Activated T-cell treated with anti-CD3 and anti-CD28 coated beads, Interleukin-2, amount 50 U/mL, for 4 hours (primary cell): Measurements from ENCODE around the gene N4BP2. TPM values are rescaled to one million over a fixed set of nuclear protein-coding genes. Genes with fewer than 3 reads are reported as not detected.

Source experiments
- ATAC-seq, 2 donors: fragments of 200-7000 bp; cut with Tn5 transposase; one replicate each; pipeline ENCODE4 v1.10.0; 2021
- DNase-seq: peaks from one replicate; pipeline ENCODE4 v3.0.0-alpha.2; 2020
- H3K27me3 Mint-ChIP-seq: one replicate; pipeline ENCODE4 v1.8.0; 2021; ENCODE audit warnings: low read depth, mixed read lengths
- H3K36me3 Mint-ChIP-seq: one replicate; pipeline ENCODE4 v1.8.0; 2022; ENCODE audit warnings: mixed read lengths; ENCODE audit not compliant: insufficient read depth
- H3K4me1 Mint-ChIP-seq: one replicate; pipeline ENCODE4 v1.8.0; 2021; ENCODE audit warnings: low read depth, mixed read lengths
- H3K4me3 Mint-ChIP-seq: one replicate; pipeline ENCODE4 v1.8.0; 2021; ENCODE audit warnings: mild to moderate bottlenecking, moderate library complexity, mixed read lengths
- H3K9me3 Mint-ChIP-seq: one replicate; pipeline ENCODE4 v1.8.0; 2021; ENCODE audit warnings: mixed read lengths
- total RNA-seq, 3 donors: library from RNA; stranded (reverse); gene quantifications; one replicate each; pipeline ENCODE4 v1.2.1, GENCODE V29; 2021

N4BP2 gene
- total RNA-seq, 3 donors from 2014 or later: 10.3 to 15.9 (median 11.9) TPM

GRCh38 chr4:40196272-40196671 is 139.6 kb downstream of the N4BP2 start:
- Mint-ChIP-seq H3K27me3 (no peaks in the 10 kb centered on the region), H3K4me3 (peak overlapping the region; percentile 100), H3K36me3 (peaks cover 31% of the 10 kb centered on the region), H3K9me3 (no peaks in the 10 kb centered on the region), H3K4me1 (peaks cover 54% of the 10 kb centered on the region)
- ATAC-seq (no peak), DNase-seq (no peak)

- Mint-ChIP-seq H3K36me3 (peaks cover 33% of the 10 kb centered on the region), H3K27me3 (no peaks in the 10 kb centered on the region), H3K9me3 (no peaks in the 10 kb centered on the region), H3K4me1 (peaks cover 50% of the 10 kb centered on the region), H3K4me3 (peak within 1 kb of the TSS; percentile 100)
- DNase-seq: peak; percentile 70
- ATAC-seq: peak; percentile 32 to 42
These were observed 140.2 kb downstream of the N4BP2 start, which contains the start of gene RHOH for GRCh38 chr4:40196724-40197281. RHOH (plus strand) TSS chr4:40197031; CDS start chr4:40243387, 46,356 bp downstream.

GRCh38 chr4:40197879-40198689 is 141.4 kb downstream of the N4BP2 start:
- DNase-seq: no peak

GRCh38 chr4:40199179-40199670 is 142.6 kb downstream of the N4BP2 start:
- Mint-ChIP-seq H3K36me3 (peaks cover 48% of the 10 kb centered on the region), H3K4me3 (peak overlapping the region; percentile 100), H3K9me3 (no peaks in the 10 kb centered on the region), H3K27me3 (no peaks in the 10 kb centered on the region), H3K4me1 (peaks cover 43% of the 10 kb centered on the region)
- DNase-seq (no peak), ATAC-seq (no peak)

More at GRCh38 chr4:40197879-40198689, 141.4 kb downstream of the N4BP2 start:
- Mint-ChIP-seq H3K4me1 (peaks cover 46% of the 10 kb centered on the region), H3K4me3 (peak overlapping the region; percentile 100), H3K36me3 (peaks cover 41% of the 10 kb centered on the region), H3K27me3 (no peaks in the 10 kb centered on the region), H3K9me3 (no peaks in the 10 kb centered on the region)
- ATAC-seq: peak; percentile 32 to 36

- DNase-seq (peak; percentile 55), ATAC-seq (peak; percentile 55)
- Mint-ChIP-seq H3K9me3 (no peaks in the 10 kb centered on the region), H3K4me1 (peaks cover 43% of the 10 kb centered on the region), H3K4me3 (peak overlapping the region; percentile 100), H3K36me3 (peaks cover 58% of the 10 kb centered on the region), H3K27me3 (no peaks in the 10 kb centered on the region)
These were observed 143.6 kb downstream of the N4BP2 start for GRCh38 chr4:40199999-40200874.

GRCh38 chr4:40200875-40201801 is 144.5 kb downstream of the N4BP2 start:
- peak; percentile 17 for ATAC-seq
- H3K27me3 Mint-ChIP-seq: no peaks in the 10 kb centered on the region
- H3K9me3 Mint-ChIP-seq: no peaks in the 10 kb centered on the region
- peaks cover 43% of the 10 kb centered on the region for H3K4me1 Mint-ChIP-seq
- peaks cover 64% of the 10 kb centered on the region for H3K36me3 Mint-ChIP-seq
- H3K4me3 Mint-ChIP-seq: peak overlapping the region; percentile 100
- DNase-seq: no peak

GRCh38 chr4:40201898-40202297 is 145.2 kb downstream of the N4BP2 start:
- peaks cover 42% of the 10 kb centered on the region for H3K4me1 Mint-ChIP-seq
- no peaks in the 10 kb centered on the region for H3K9me3 Mint-ChIP-seq
- no peaks in the 10 kb centered on the region for H3K27me3 Mint-ChIP-seq
- DNase-seq: no peak
- peak overlapping the region; percentile 100 for H3K4me3 Mint-ChIP-seq
- H3K36me3 Mint-ChIP-seq: peaks cover 65% of the 10 kb centered on the region
- ATAC-seq: no peak

GRCh38 chr4:40202474-40202873 is 145.8 kb downstream of the N4BP2 start:
- Mint-ChIP-seq H3K27me3 (no peaks in the 10 kb centered on the region), H3K9me3 (no peaks in the 10 kb centered on the region), H3K4me3 (peak overlapping the region; percentile 100), H3K4me1 (peaks cover 47% of the 10 kb centered on the region), H3K36me3 (peaks cover 70% of the 10 kb centered on the region)
- DNase-seq (no peak), ATAC-seq (no peak)

- H3K36me3 Mint-ChIP-seq: peaks cover 65% of the 10 kb centered on the region
- H3K9me3 Mint-ChIP-seq: no peaks in the 10 kb centered on the region
- no peak for DNase-seq
- peak overlapping the region; percentile 100 for H3K4me3 Mint-ChIP-seq
- peaks cover 60% of the 10 kb centered on the region for H3K4me1 Mint-ChIP-seq
- no peak for ATAC-seq
- H3K27me3 Mint-ChIP-seq: no peaks in the 10 kb centered on the region
These were observed 148.0 kb downstream of the N4BP2 start for GRCh38 chr4:40204507-40205258.

GRCh38 chr4:40205259-40206198 is 148.9 kb downstream of the N4BP2 start:
- Mint-ChIP-seq H3K36me3 (peaks cover 66% of the 10 kb centered on the region), H3K4me1 (peaks cover 68% of the 10 kb centered on the region), H3K9me3 (no peaks in the 10 kb centered on the region), H3K4me3 (peak overlapping the region; percentile 100), H3K27me3 (no peaks in the 10 kb centered on the region)
- no peak for DNase-seq
- peak; percentile 67 to 74 for ATAC-seq

- peak overlapping the region; percentile 100 for H3K4me3 Mint-ChIP-seq
- no peak for DNase-seq
- no peak for ATAC-seq
- H3K36me3 Mint-ChIP-seq: peaks cover 63% of the 10 kb centered on the region
- no peaks in the 10 kb centered on the region for H3K27me3 Mint-ChIP-seq
- H3K4me1 Mint-ChIP-seq: peaks cover 73% of the 10 kb centered on the region
- no peaks in the 10 kb centered on the region for H3K9me3 Mint-ChIP-seq
These were observed 149.8 kb downstream of the N4BP2 start for GRCh38 chr4:40206426-40206825.
